Ishikawa (cell line): ENCODE measurements around the gene HS6ST1.

ENCODE experiments used
- CEBPB ChIP-seq: IDR thresholded peaks from 2 replicates; pipeline ENCODE4 v1.6.1; 2012
- CREB1 ChIP-seq: IDR thresholded peaks from 2 replicates; pipeline ENCODE4 v1.6.1; 2012; ENCODE audit warnings: low read depth
- EGR1 ChIP-seq: IDR thresholded peaks from 2 replicates; pipeline ENCODE4 v1.6.1; 2012
- EP300 ChIP-seq: IDR thresholded peaks from 2 replicates; pipeline ENCODE4 v1.6.1; 2012; ENCODE audit warnings: borderline replicate concordance
- FOXM1 ChIP-seq: IDR thresholded peaks from 2 replicates; pipeline ENCODE4 v1.6.1; 2012; ENCODE audit warnings: low read depth, borderline replicate concordance
- NFIC ChIP-seq: IDR thresholded peaks from 2 replicates; pipeline ENCODE4 v1.6.1; 2012
- RAD21 ChIP-seq: IDR thresholded peaks from 2 replicates; pipeline ENCODE4 v1.6.1; 2012; ENCODE audit warnings: low read depth
- TAF1 ChIP-seq: IDR thresholded peaks from 2 replicates; pipeline ENCODE4 v1.6.1; 2012; ENCODE audit warnings: low read depth, mild to moderate bottlenecking
- TCF12 ChIP-seq: IDR thresholded peaks from 2 replicates; pipeline ENCODE4 v1.6.1; 2012; ENCODE audit warnings: low read depth
- TEAD4 ChIP-seq: IDR thresholded peaks from 2 replicates; pipeline ENCODE4 v1.6.1; 2012
- YY1 ChIP-seq: IDR thresholded peaks from 2 replicates; pipeline ENCODE4 v1.6.1; 2012; ENCODE audit warnings: low read depth
- ZBTB7A ChIP-seq: IDR thresholded peaks from 2 replicates; pipeline ENCODE4 v1.6.1; 2012; ENCODE audit warnings: low read depth
- TF ChIP-seq, protein P1 (sequence below): IDR thresholded peaks from 2 replicates; pipeline ENCODE4 v1.6.1; 2012
- TF ChIP-seq, protein P2 (sequence below): IDR thresholded peaks from 2 replicates; pipeline ENCODE4 v1.6.1; 2012
- TF ChIP-seq, protein P3 (sequence below): IDR thresholded peaks from 2 replicates; pipeline ENCODE4 v1.6.1; 2012; ENCODE audit warnings: low read depth, mild to moderate bottlenecking

HS6ST1 gene

DNA sequence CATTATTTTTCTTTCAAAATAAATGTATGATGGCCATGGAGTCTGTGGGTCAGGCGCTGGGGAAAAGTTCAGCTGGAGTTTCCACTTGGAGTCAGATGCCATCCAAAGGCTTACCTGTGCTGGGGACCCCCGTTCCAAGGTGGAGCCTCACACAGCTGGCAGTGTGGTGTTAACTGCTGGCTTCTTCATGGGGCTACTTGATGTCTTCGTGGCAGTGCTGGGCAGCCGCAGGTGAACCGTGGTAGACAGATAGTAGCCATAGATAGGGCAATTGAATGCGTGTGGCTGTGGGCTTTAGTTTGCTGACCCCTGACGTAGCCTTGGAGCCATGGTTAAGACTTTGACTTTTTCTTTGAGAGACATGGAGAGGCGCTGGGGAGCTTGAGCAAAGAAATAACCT is 83.1 kb downstream of the HS6ST1 start:
- TF ChIP-seq CREB1, result no peak
- TF ChIP-seq YY1, result no peak
- TF ChIP-seq, protein P1, sequence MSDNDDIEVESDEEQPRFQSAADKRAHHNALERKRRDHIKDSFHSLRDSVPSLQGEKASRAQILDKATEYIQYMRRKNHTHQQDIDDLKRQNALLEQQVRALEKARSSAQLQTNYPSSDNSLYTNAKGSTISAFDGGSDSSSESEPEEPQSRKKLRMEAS, result no peak
- TF ChIP-seq EP300, result no peak
- no peak for TF ChIP-seq ZBTB7A
- TF ChIP-seq TAF1, result no peak
- no peak for TF ChIP-seq RAD21
- no peak for TF ChIP-seq NFIC
- TF ChIP-seq TEAD4, result no peak
- no peak for TF ChIP-seq FOXM1
- TF ChIP-seq, protein P2, sequence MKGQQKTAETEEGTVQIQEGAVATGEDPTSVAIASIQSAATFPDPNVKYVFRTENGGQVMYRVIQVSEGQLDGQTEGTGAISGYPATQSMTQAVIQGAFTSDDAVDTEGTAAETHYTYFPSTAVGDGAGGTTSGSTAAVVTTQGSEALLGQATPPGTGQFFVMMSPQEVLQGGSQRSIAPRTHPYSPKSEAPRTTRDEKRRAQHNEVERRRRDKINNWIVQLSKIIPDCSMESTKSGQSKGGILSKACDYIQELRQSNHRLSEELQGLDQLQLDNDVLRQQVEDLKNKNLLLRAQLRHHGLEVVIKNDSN, result no peak
- TF ChIP-seq, protein P3, sequence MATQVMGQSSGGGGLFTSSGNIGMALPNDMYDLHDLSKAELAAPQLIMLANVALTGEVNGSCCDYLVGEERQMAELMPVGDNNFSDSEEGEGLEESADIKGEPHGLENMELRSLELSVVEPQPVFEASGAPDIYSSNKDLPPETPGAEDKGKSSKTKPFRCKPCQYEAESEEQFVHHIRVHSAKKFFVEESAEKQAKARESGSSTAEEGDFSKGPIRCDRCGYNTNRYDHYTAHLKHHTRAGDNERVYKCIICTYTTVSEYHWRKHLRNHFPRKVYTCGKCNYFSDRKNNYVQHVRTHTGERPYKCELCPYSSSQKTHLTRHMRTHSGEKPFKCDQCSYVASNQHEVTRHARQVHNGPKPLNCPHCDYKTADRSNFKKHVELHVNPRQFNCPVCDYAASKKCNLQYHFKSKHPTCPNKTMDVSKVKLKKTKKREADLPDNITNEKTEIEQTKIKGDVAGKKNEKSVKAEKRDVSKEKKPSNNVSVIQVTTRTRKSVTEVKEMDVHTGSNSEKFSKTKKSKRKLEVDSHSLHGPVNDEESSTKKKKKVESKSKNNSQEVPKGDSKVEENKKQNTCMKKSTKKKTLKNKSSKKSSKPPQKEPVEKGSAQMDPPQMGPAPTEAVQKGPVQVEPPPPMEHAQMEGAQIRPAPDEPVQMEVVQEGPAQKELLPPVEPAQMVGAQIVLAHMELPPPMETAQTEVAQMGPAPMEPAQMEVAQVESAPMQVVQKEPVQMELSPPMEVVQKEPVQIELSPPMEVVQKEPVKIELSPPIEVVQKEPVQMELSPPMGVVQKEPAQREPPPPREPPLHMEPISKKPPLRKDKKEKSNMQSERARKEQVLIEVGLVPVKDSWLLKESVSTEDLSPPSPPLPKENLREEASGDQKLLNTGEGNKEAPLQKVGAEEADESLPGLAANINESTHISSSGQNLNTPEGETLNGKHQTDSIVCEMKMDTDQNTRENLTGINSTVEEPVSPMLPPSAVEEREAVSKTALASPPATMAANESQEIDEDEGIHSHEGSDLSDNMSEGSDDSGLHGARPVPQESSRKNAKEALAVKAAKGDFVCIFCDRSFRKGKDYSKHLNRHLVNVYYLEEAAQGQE, result no peak
- TF ChIP-seq TCF12, result no peak
- TF ChIP-seq EGR1, result no peak

DNA sequence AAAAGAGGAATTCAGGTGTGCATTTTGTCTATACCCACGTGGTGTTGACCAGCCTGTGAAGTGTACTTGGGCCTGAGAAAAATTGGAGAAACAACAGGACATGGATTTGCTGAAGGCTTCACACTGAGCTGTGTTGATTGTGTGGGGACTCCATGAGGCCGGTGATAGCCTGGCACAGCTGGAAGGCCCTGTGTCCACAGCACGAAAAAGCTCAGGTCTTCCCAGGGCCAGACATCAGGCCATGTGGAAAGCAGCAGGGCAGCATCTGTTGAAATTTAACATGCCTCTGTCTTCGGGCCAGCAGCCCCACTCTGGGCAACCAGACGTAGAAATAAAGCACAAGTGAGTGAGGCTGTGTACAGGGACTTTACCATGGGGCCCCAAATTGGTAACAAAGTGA is 84.1 kb downstream of the HS6ST1 start:
- TF ChIP-seq ZBTB7A (no peak), NFIC (no peak), YY1 (no peak), EP300 (no peak)

DNA sequence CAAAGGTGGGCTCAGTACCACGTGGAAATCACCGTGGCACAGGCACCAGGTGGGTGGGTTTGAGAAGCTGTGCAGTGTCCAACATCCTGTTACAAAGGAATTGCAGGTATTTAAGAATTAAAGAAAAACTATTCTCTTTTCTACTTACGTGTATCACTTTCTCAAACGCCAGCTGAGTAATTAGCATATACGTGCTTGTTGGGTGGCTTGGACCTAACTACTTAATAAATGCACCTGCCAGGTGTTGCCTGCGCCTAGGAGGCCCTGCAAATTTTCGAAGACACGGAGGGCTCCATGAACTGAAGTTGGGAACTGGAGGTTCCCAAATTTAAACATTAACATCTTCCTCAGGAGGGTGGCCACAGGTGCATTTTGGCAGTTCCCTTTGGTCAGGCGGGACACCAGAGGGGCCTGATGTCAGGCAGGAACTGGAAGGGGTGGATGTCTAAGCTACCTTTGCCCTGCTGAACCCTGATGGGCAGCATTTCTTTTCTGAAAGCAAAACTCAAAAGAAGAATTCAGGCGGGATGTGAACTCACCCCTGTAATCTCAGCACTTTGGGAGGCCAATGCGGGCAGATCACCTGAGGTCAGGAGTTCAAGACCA is 84.8 kb downstream of the HS6ST1 start:
- TF ChIP-seq TEAD4, result no peak
- TF ChIP-seq, protein P2, result 0 out of 2 replicates have a peak, but pooled peaks have one; percentile 23

DNA sequence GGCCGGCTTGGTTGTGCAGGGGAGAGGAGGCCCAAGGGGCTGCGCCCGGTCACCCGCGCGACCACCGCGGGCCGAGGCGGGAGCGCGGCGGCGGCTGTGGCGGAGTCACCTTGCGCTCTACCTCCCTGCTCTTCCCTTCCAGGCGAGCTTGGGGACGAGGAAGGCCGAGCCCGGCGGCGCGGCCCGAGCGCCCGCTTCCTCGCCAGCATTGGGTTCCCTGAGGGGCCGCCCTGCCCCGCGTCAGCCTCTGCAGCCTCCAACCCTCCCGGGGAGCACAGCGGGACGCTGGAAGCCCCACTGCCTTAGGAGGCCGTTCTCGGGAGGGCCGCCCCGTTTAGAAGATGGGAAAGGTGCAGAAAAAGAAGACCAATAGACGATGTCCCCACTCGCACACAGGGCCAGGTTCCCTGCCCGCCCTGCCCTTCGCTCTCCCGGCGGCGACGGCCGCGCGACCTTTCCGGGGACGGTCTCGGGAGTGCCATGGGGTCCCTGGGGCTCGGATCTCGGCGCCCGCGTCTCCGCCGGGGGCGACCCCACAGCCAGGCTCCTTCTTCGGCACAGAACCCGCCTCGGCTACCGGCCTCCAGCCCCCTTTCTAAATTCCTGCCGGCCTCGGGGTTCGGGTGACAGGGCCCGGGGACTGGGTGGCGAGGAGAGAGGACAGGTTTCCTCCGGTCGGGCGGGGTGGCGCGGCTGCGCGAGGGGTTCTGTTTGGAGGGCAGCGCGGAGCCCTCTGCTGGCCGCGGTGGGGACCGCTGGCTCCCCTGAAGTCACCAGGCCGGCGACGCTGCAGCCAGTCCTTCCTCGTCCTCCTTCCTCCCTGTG is 85.5 kb downstream of the HS6ST1 start:
- TF ChIP-seq CEBPB (no peak), EP300 (no peak), TEAD4 (no peak), YY1 (no peak), ZBTB7A (peak; percentile 67; the same call in 1 of the 2 replicates), EGR1 (no peak), RAD21 (peak; percentile 70), CREB1 (no peak), NFIC (no peak), TAF1 (no peak), TCF12 (no peak), FOXM1 (no peak)
- TF ChIP-seq, protein P3, result no peak
- TF ChIP-seq, protein P1, result peak; percentile 62; the same call in 1 of the 2 replicates
- TF ChIP-seq, protein P2, result no peak; the same call in 1 of the 2 replicates

DNA sequence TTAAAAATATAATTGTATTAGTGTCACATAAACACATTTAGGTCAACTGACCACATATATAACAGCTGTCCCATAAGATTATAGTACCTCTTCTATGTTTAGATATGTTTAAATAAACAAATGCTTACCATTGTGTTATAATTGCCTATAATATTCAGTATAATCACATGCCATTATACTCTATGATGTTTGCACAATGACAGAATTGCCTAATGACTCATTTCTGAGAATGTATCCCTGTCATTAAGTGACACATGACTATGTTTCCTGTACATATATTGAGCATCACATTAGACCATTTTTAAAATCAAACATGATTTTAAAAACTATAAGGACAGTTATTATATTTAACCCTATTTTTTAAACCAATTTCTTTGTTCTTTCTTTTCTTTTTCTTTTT is 89.8 kb downstream of the HS6ST1 start:
- TF ChIP-seq NFIC (no peak), RAD21 (no peak), TAF1 (no peak), TCF12 (no peak), CREB1 (no peak), CEBPB (no peak), EP300 (no peak), FOXM1 (no peak), YY1 (no peak), EGR1 (no peak), TEAD4 (no peak)
- TF ChIP-seq, protein P1, result no peak
- TF ChIP-seq, protein P2, result no peak
